ENCODE data around the gene ANKS1B.

ANKS1B gene

DNA sequence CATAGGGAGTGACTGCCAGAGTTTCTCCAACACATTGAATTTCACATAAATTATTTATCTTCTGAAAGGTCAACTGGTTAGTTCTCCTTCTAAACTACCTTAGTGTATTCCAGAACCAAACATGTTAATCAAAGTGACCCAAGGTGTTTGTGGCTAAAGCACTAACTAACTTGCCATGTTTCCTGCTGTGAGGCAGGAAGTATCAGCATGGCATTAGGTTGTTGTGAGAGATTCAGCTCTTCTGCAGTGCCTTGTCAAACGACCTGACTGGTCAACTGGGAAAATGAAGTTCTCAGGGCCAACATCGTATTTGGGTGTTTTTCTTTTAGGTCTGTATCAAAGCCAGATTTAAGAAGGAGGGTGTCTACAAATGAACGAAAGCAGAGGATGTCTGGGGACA lies 891.6 kb downstream of the ANKS1B start:
- TF ChIP-seq, protein P1, sequence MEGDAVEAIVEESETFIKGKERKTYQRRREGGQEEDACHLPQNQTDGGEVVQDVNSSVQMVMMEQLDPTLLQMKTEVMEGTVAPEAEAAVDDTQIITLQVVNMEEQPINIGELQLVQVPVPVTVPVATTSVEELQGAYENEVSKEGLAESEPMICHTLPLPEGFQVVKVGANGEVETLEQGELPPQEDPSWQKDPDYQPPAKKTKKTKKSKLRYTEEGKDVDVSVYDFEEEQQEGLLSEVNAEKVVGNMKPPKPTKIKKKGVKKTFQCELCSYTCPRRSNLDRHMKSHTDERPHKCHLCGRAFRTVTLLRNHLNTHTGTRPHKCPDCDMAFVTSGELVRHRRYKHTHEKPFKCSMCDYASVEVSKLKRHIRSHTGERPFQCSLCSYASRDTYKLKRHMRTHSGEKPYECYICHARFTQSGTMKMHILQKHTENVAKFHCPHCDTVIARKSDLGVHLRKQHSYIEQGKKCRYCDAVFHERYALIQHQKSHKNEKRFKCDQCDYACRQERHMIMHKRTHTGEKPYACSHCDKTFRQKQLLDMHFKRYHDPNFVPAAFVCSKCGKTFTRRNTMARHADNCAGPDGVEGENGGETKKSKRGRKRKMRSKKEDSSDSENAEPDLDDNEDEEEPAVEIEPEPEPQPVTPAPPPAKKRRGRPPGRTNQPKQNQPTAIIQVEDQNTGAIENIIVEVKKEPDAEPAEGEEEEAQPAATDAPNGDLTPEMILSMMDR (conservative IDR thresholded peaks at IDR 0.05; ENCODE audit: low read depth, low read length), result no peak
- H3K4me1 ChIP-seq (ENCODE audit: low read depth, poor library complexity, severe bottlenecking), result no peaks in the 10 kb centered on the region
- H4K20me1 ChIP-seq (ENCODE audit: insufficient read depth), result no peaks in the 10 kb centered on the region
- no peak overlapping the region for H3K9ac ChIP-seq
- H3K4me3 ChIP-seq (IDR thresholded peaks at IDR 0.05; ENCODE audit: insufficient read depth, low read depth, low read length), result no peak overlapping the region
- H3K27ac ChIP-seq, result no peak overlapping the region
- no peaks in the 10 kb centered on the region for H3K36me3 ChIP-seq (ENCODE audit: insufficient read depth)
- no peak overlapping the region for H2AFZ ChIP-seq (ENCODE audit: low read depth)
- no peak overlapping the region for H3K4me2 ChIP-seq
- H3K27me3 ChIP-seq (ENCODE audit: insufficient read depth, low read depth), result no peaks in the 10 kb centered on the region
- H3K79me2 ChIP-seq (ENCODE audit: insufficient read depth, low read depth), result no peaks in the 10 kb centered on the region

DNA sequence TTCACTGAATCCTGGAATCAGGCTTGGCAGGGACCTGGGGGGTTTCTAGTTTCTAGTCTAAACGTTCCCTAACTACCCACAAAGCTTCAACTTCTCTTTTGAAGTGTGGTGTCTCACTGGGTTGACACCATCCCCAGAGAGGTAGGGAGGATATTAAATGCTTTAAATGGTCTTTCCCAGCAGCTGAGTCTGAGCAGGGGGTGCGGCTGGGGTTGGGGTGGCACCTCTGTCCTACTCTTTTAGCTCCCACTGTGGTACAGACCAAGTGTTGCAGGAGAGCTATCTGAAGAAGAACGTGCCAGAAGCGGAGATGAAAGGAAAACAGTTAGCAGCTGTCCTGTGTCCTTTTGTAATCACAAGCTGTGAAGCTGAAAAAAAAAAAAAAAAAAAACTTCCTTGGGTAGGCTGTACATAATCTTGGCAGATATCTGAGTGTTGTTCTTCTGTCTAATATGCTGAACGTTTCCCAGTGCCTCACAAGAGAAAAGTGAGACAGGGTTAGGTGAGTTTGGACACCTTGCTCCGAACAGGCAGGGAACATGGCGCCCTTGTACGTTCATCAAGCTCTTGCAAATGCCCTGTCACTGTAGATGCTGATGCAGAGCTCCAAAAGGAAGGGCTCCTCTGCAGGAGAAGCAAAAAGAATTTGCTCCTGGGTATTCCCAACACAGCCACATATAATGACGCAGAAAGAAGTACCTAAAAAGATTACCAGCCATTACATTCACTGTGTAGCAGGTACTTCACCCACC lies 892.5 kb downstream of the ANKS1B start:
- no peaks in the 10 kb centered on the region for H3K79me2 ChIP-seq (ENCODE audit: insufficient read depth, low read depth)
- no peak overlapping the region for H3K27ac ChIP-seq
- no peaks in the 10 kb centered on the region for H3K27me3 ChIP-seq (ENCODE audit: insufficient read depth, low read depth)
- no peaks in the 10 kb centered on the region for H4K20me1 ChIP-seq (ENCODE audit: insufficient read depth)
- H2AFZ ChIP-seq (ENCODE audit: low read depth), result no peak overlapping the region
- H3K36me3 ChIP-seq (ENCODE audit: insufficient read depth), result no peaks in the 10 kb centered on the region
- no peak overlapping the region for H3K4me2 ChIP-seq
- TF ChIP-seq, protein P1 (conservative IDR thresholded peaks at IDR 0.05; ENCODE audit: low read depth, low read length), result no peak
- no peak overlapping the region for H3K4me3 ChIP-seq (IDR thresholded peaks at IDR 0.05; ENCODE audit: insufficient read depth, low read depth, low read length)
- no peak overlapping the region for H3K9ac ChIP-seq
- H3K4me1 ChIP-seq (ENCODE audit: low read depth, poor library complexity, severe bottlenecking), result no peaks in the 10 kb centered on the region

DNA sequence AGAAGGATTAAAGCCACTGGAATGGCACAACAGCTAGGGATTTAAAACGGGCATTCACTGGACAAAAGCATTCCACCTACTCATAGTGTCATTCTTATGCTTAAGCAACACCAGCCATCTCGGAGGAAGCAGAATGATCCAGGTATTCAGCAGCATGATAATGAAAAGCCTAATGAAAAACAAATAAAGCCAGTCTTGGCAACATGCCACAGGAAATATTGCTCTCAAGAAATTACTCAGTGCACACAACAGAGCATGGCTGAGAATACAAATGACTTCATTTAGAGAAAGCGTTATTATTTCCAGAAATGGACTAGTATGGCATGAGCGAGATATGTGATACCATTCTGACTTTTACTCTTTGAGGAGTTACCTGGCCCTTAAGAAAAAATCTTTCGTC lies 897.5 kb downstream of the ANKS1B start:
- no peak overlapping the region for H3K4me2 ChIP-seq
- TF ChIP-seq, protein P1 (conservative IDR thresholded peaks at IDR 0.05; ENCODE audit: low read depth, low read length), result no peak
- no peaks in the 10 kb centered on the region for H3K79me2 ChIP-seq (ENCODE audit: insufficient read depth, low read depth)
- no peak overlapping the region for H2AFZ ChIP-seq (ENCODE audit: low read depth)
- no peak overlapping the region for H3K9ac ChIP-seq
- no peaks in the 10 kb centered on the region for H3K27me3 ChIP-seq (ENCODE audit: insufficient read depth, low read depth)
- no peak overlapping the region for H3K4me3 ChIP-seq (IDR thresholded peaks at IDR 0.05; ENCODE audit: insufficient read depth, low read depth, low read length)
- H3K36me3 ChIP-seq (ENCODE audit: insufficient read depth), result no peaks in the 10 kb centered on the region
- no peaks in the 10 kb centered on the region for H4K20me1 ChIP-seq (ENCODE audit: insufficient read depth)
- no peak overlapping the region for H3K27ac ChIP-seq
- no peaks in the 10 kb centered on the region for H3K4me1 ChIP-seq (ENCODE audit: low read depth, poor library complexity, severe bottlenecking)

DNA sequence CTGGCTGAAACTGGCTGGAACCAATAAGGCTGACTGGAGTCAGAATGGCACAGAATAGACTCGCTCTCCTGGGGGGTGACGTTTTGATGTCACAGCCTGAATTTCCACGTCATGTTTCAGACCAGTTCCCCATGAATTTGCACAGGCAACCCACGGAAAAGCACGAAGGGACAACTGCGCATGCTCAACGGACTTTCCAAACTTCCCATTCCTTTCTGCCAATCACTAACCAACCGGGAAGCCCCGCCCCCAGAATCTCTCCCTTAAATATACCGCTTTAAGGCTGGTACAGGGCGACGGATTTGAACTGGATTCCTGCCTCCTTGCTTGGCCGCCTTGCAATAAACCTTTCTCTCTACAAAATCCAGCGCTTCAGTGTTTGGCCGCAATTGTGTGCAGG lies 904.9 kb downstream of the ANKS1B start:
- Histone ChIP-seq H3K4me3 (IDR thresholded peaks at IDR 0.05; ENCODE audit: insufficient read depth, low read depth, low read length) (no peak overlapping the region), H3K27me3 (ENCODE audit: insufficient read depth, low read depth) (no peaks in the 10 kb centered on the region), H3K9ac (no peak overlapping the region), H3K36me3 (ENCODE audit: insufficient read depth) (no peaks in the 10 kb centered on the region), H4K20me1 (ENCODE audit: insufficient read depth) (no peaks in the 10 kb centered on the region), H2AFZ (ENCODE audit: low read depth) (no peak overlapping the region), H3K79me2 (ENCODE audit: insufficient read depth, low read depth) (no peaks in the 10 kb centered on the region), H3K4me1 (ENCODE audit: low read depth, poor library complexity, severe bottlenecking) (no peaks in the 10 kb centered on the region), H3K27ac (no peak overlapping the region), H3K4me2 (no peak overlapping the region)
- TF ChIP-seq, protein P1 (conservative IDR thresholded peaks at IDR 0.05; ENCODE audit: low read depth, low read length), result no peak
